Measurements from ENCODE around the gene COL21A1.

COL21A1 gene

GRCh38 chr6:56046576-56046975 is 200.8 kb downstream of the COL21A1 start:
- Histone ChIP-seq H3K27ac (ENCODE audit: low read length) (no peak overlapping the region), H3K79me2 (ENCODE audit: low read length) (no peaks in the 10 kb centered on the region), H3K4me2 (ENCODE audit: low read length) (no peak overlapping the region), H3K4me3 (ENCODE audit: low read length) (no peak overlapping the region), H3K4me1 (ENCODE audit: low read length) (peaks cover 42% of the 10 kb centered on the region), H3K9me3 (ENCODE audit: insufficient read depth, low read length) (no peaks in the 10 kb centered on the region), H4K20me1 (ENCODE audit: insufficient read depth, low read length) (no peaks in the 10 kb centered on the region), H2AFZ (ENCODE audit: low read depth, low read length) (no peak overlapping the region), H3K36me3 (replicated peaks; ENCODE audit: low read depth, low read length) (no peaks in the 10 kb centered on the region), H3K9ac (ENCODE audit: low read length) (no peak overlapping the region), H3K27me3 (ENCODE audit: low read depth, low read length) (no peaks in the 10 kb centered on the region)
- TF ChIP-seq, protein P1, sequence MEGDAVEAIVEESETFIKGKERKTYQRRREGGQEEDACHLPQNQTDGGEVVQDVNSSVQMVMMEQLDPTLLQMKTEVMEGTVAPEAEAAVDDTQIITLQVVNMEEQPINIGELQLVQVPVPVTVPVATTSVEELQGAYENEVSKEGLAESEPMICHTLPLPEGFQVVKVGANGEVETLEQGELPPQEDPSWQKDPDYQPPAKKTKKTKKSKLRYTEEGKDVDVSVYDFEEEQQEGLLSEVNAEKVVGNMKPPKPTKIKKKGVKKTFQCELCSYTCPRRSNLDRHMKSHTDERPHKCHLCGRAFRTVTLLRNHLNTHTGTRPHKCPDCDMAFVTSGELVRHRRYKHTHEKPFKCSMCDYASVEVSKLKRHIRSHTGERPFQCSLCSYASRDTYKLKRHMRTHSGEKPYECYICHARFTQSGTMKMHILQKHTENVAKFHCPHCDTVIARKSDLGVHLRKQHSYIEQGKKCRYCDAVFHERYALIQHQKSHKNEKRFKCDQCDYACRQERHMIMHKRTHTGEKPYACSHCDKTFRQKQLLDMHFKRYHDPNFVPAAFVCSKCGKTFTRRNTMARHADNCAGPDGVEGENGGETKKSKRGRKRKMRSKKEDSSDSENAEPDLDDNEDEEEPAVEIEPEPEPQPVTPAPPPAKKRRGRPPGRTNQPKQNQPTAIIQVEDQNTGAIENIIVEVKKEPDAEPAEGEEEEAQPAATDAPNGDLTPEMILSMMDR (IDR thresholded peaks at IDR 0.05; ENCODE audit: low read depth, low read length), result no peak
- TF ChIP-seq EZH2phosphoT487 (IDR thresholded peaks at IDR 0.05; ENCODE audit: low read depth), result no peak

- no peak for TF ChIP-seq EZH2phosphoT487 (IDR thresholded peaks at IDR 0.05; ENCODE audit: low read depth)
- TF ChIP-seq, protein P1 (IDR thresholded peaks at IDR 0.05; ENCODE audit: low read depth, low read length), result no peak
- no peak overlapping the region for H3K4me3 ChIP-seq (ENCODE audit: low read length)
- no peak overlapping the region for H2AFZ ChIP-seq (ENCODE audit: low read depth, low read length)
- no peaks in the 10 kb centered on the region for H4K20me1 ChIP-seq (ENCODE audit: insufficient read depth, low read length)
- peaks cover 39% of the 10 kb centered on the region for H3K4me1 ChIP-seq (ENCODE audit: low read length)
- no peak overlapping the region for H3K9ac ChIP-seq (ENCODE audit: low read length)
- no peak overlapping the region for H3K27ac ChIP-seq (ENCODE audit: low read length)
- H3K79me2 ChIP-seq (ENCODE audit: low read length), result no peaks in the 10 kb centered on the region
- 0 out of 2 replicates have a peak, but pooled peaks cover 6% of the 10 kb centered on the region for H3K9me3 ChIP-seq (ENCODE audit: insufficient read depth, low read length)
- no peak overlapping the region for H3K4me2 ChIP-seq (ENCODE audit: low read length)
- no peaks in the 10 kb centered on the region for H3K27me3 ChIP-seq (ENCODE audit: low read depth, low read length)
- H3K36me3 ChIP-seq (replicated peaks; ENCODE audit: low read depth, low read length), result peaks cover 3% of the 10 kb centered on the region
These were observed 203.6 kb downstream of the COL21A1 start for GRCh38 chr6:56043761-56044160.

GRCh38 chr6:56043076-56043475 is 204.3 kb downstream of the COL21A1 start:
- Histone ChIP-seq H3K4me1 (ENCODE audit: low read length) (peaks cover 32% of the 10 kb centered on the region), H3K27me3 (ENCODE audit: low read depth, low read length) (no peaks in the 10 kb centered on the region), H3K4me2 (ENCODE audit: low read length) (no peak overlapping the region), H3K79me2 (ENCODE audit: low read length) (no peaks in the 10 kb centered on the region), H3K9ac (ENCODE audit: low read length) (no peak overlapping the region), H3K36me3 (replicated peaks; ENCODE audit: low read depth, low read length) (peaks cover 5% of the 10 kb centered on the region), H2AFZ (ENCODE audit: low read depth, low read length) (no peak overlapping the region), H3K9me3 (ENCODE audit: insufficient read depth, low read length) (0 out of 2 replicates have a peak, but pooled peaks cover 6% of the 10 kb centered on the region), H3K4me3 (ENCODE audit: low read length) (no peak overlapping the region), H4K20me1 (ENCODE audit: insufficient read depth, low read length) (no peaks in the 10 kb centered on the region), H3K27ac (ENCODE audit: low read length) (no peak overlapping the region)
- TF ChIP-seq EZH2phosphoT487 (IDR thresholded peaks at IDR 0.05; ENCODE audit: low read depth), result no peak
- TF ChIP-seq, protein P1 (IDR thresholded peaks at IDR 0.05; ENCODE audit: low read depth, low read length), result no peak

- Histone ChIP-seq H4K20me1 (ENCODE audit: insufficient read depth, low read length) (no peaks in the 10 kb centered on the region), H3K4me3 (ENCODE audit: low read length) (no peak overlapping the region)
These were observed 205.8 kb downstream of the COL21A1 start for GRCh38 chr6:56041591-56041990.

More at GRCh38 chr6:56041591-56041990, 205.8 kb downstream of the COL21A1 start:
- Histone ChIP-seq H3K4me1 (ENCODE audit: low read length) (peaks cover 23% of the 10 kb centered on the region), H3K36me3 (replicated peaks; ENCODE audit: low read depth, low read length) (peaks cover 5% of the 10 kb centered on the region), H3K9me3 (ENCODE audit: insufficient read depth, low read length) (0 out of 2 replicates have a peak, but pooled peaks cover 6% of the 10 kb centered on the region), H3K27ac (ENCODE audit: low read length) (no peak overlapping the region), H3K27me3 (ENCODE audit: low read depth, low read length) (no peaks in the 10 kb centered on the region), H3K79me2 (ENCODE audit: low read length) (no peaks in the 10 kb centered on the region), H3K4me2 (ENCODE audit: low read length) (no peak overlapping the region), H3K9ac (ENCODE audit: low read length) (no peak overlapping the region), H2AFZ (ENCODE audit: low read depth, low read length) (no peak overlapping the region)
- TF ChIP-seq, protein P1 (IDR thresholded peaks at IDR 0.05; ENCODE audit: low read depth, low read length), result no peak
- no peak for TF ChIP-seq EZH2phosphoT487 (IDR thresholded peaks at IDR 0.05; ENCODE audit: low read depth)

All from OCI-LY3 (cell line).